ENCODE measurements around the gene UBA3.
A peak's percentile ranks its signal among the peaks of the same experiment; 100 is the strongest.

The UBA3 gene

GRCh38 chr3:69012800-69013252, 67.3 kb downstream of the UBA3 start:
- no peak for FAIRE-seq

GRCh38 chr3:69012100-69012799, 67.9 kb downstream of the UBA3 start:
- FAIRE-seq (peak; percentile 55), DNase-seq (ENCODE audit: low spot score) (peak; percentile 20)

More at GRCh38 chr3:69012800-69013252, 67.3 kb downstream of the UBA3 start:
- peak; percentile 9 for DNase-seq (ENCODE audit: low spot score)

GRCh38 chr3:69011096-69011730, 69.0 kb downstream of the UBA3 start:
- no peak for FAIRE-seq
- DNase-seq (ENCODE audit: low spot score): no peak

GRCh38 chr3:69009559-69010410, 70.4 kb downstream of the UBA3 start:
- FAIRE-seq: no peak
- no peak for DNase-seq (ENCODE audit: low spot score)

GRCh38 chr3:69008980-69009379, 71.2 kb downstream of the UBA3 start:
- DNase-seq (ENCODE audit: low spot score) (no peak), FAIRE-seq (no peak)

- DNase-seq (ENCODE audit: low spot score): no peak
- FAIRE-seq: no peak
These were observed 74.2 kb downstream of the UBA3 start for GRCh38 chr3:69005791-69006482.

GRCh38 chr3:69005071-69005790, 74.9 kb downstream of the UBA3 start:
- DNase-seq (ENCODE audit: low spot score): no peak
- FAIRE-seq: no peak

All from RCC 7860 (cell line).